GM12874 (cell line): Measurements from ENCODE around the gene LMX1B.

Source experiments
- CTCF ChIP-seq: IDR thresholded peaks from 2 replicates; pipeline ENCODE4 v1.5.1; 2011; ENCODE audit warnings: low read depth, mild to moderate bottlenecking, control low read depth, low read length, moderate library complexity; ENCODE audit not compliant: insufficient read depth

Gene LMX1B

GRCh38 chr9:126639318-126640000 is 25.7 kb downstream of the LMX1B start:
- TF ChIP-seq CTCF, result no peak

- TF ChIP-seq CTCF, result no peak
Measured at GRCh38 chr9:126641118-126641851, 27.6 kb downstream of the LMX1B start.

GRCh38 chr9:126642010-126642744 is 28.4 kb downstream of the LMX1B start:
- no peak for TF ChIP-seq CTCF

GRCh38 chr9:126642839-126643238 is 29.1 kb downstream of the LMX1B start:
- TF ChIP-seq CTCF, result no peak

GRCh38 chr9:126643945-126644527 is 30.3 kb downstream of the LMX1B start:
- no peak for TF ChIP-seq CTCF

GRCh38 chr9:126646162-126646561 is 32.4 kb downstream of the LMX1B start:
- no peak for TF ChIP-seq CTCF
